Keratinocyte (primary cell): ENCODE measurements around the gene TMEM87A. TPM values are rescaled to one million over a fixed set of nuclear protein-coding genes. Genes with fewer than 3 reads are reported as not detected.

ENCODE experiments used
- DNase-seq: peaks from one replicate; pipeline ENCODE4 v3.0.0-alpha.2; 2011; ENCODE audit warnings: low read depth, missing footprints, low spot score
- FAIRE-seq: peaks from 2 replicates; lab custom pipeline; 2011; peaks lifted over from hg19 to GRCh38; lab: Jason Lieb, UNC
- H2AFZ ChIP-seq: 2 replicates; pipeline ENCODE4 v1.6.0; 2012; ENCODE audit warnings: low read length, control low read depth, inconsistent platforms; ENCODE audit not compliant: control insufficient read depth
- H3K27ac ChIP-seq: 2 replicates; pipeline ENCODE4 v1.5.1; 2011; ENCODE audit warnings: low read length; ENCODE audit not compliant: control insufficient read depth, insufficient read depth
- H3K27me3 ChIP-seq: 3 replicates; pipeline ENCODE4 v1.6.0; 2011; ENCODE audit warnings: low read length; ENCODE audit not compliant: control insufficient read depth, insufficient read depth; ENCODE audit errors: extremely low read depth
- H3K36me3 ChIP-seq, 2 experiments: 2 replicates in 1 of 2; 3 replicates in 1 of 2; pipeline ENCODE4 v1.5.1; 2011; ENCODE audit warnings: low read length in 2 of 2, mild to moderate bottlenecking in 1 of 2; ENCODE audit not compliant: control insufficient read depth in 2 of 2, insufficient read depth in 2 of 2; ENCODE audit errors: extremely low read depth in 1 of 2
- H3K4me1 ChIP-seq: 3 replicates; pipeline ENCODE4 v1.5.1; 2011; ENCODE audit warnings: low read length; ENCODE audit not compliant: control insufficient read depth, insufficient read depth; ENCODE audit errors: extremely low read depth
- H3K4me2 ChIP-seq: 3 replicates; pipeline ENCODE4 v1.6.0; 2011; ENCODE audit warnings: low read depth, low read length; ENCODE audit not compliant: control insufficient read depth, insufficient read depth; ENCODE audit errors: extremely low read depth
- H3K4me3 ChIP-seq, 3 experiments: fragments of 200-600 bp in 1 of 3; sonication (generic) in 1 of 3; 2 replicates in 2 of 3; 3 replicates in 1 of 3; pipeline ENCODE4 v1.5.1; 2011 to 2016; ENCODE audit warnings: low read length in 3 of 3, mild to moderate bottlenecking in 3 of 3, control low read depth in 2 of 3, inconsistent platforms in 1 of 3, low read depth in 1 of 3, mixed read lengths in 1 of 3, mixed run types in 1 of 3, moderate library complexity in 1 of 3; ENCODE audit not compliant: control insufficient read depth in 2 of 3, insufficient read depth in 2 of 3; ENCODE audit errors: extremely low read depth in 1 of 3
- H3K79me2 ChIP-seq: 2 replicates; pipeline ENCODE4 v1.6.0; 2012; ENCODE audit warnings: low read length; ENCODE audit not compliant: control insufficient read depth, insufficient read depth
- H3K9ac ChIP-seq: 3 replicates; pipeline ENCODE4 v1.6.0; 2011; ENCODE audit warnings: low read length; ENCODE audit not compliant: control insufficient read depth, insufficient read depth; ENCODE audit errors: extremely low read depth
- H3K9me1 ChIP-seq: 3 replicates; pipeline ENCODE4 v1.6.0; 2011; ENCODE audit warnings: low read length; ENCODE audit not compliant: control insufficient read depth, insufficient read depth; ENCODE audit errors: extremely low read depth
- H3K9me3 ChIP-seq: 2 replicates; pipeline ENCODE4 v1.5.1; 2012; ENCODE audit warnings: low read depth, low read length; ENCODE audit not compliant: control insufficient read depth
- H4K20me1 ChIP-seq: 3 replicates; pipeline ENCODE4 v1.6.0; 2011; ENCODE audit warnings: low read length; ENCODE audit not compliant: control insufficient read depth, insufficient read depth; ENCODE audit errors: extremely low read depth
- EZH2 ChIP-seq: IDR thresholded peaks from one replicate; pipeline ENCODE4 v1.6.1; 2012; ENCODE audit warnings: inconsistent platforms, mild to moderate bottlenecking, low read length, moderate library complexity
- dilution Hi-C: fragments of 300-500 bp; cut with MboI; formaldehyde crosslinking; loops from one replicate; pipeline ENCODE4 v1.7.0; 2020; ENCODE audit warnings: low sequenced_read_pairs; ENCODE audit not compliant: extremely low pct_ligation_motif_present
- polyA plus RNA-seq, 5 experiments: library from polyadenylated mRNA; depleted of rRNA in 3 of 5; stranded (reverse) in 3 of 5; stranded (forward) in 1 of 5; unstranded in 1 of 5; fragments of >200 nt; gene quantifications; 1 replicate in 1 of 5; 2 replicates in 3 of 5; 3 replicates in 1 of 5; pipeline versions ENCODE4 v1.2.1 to v1.2.3, GENCODE V29; 2011 to 2012; ENCODE audit warnings: missing spikeins in 2 of 5, low read depth in 1 of 5, low replicate concordance in 1 of 5
- TF ChIP-seq, protein P1 (sequence below), 3 experiments: IDR thresholded peaks in 1 of 3; conservative IDR thresholded peaks in 1 of 3; optimal IDR thresholded peaks in 1 of 3; 2 replicates in 2 of 3; 3 replicates in 1 of 3; pipeline versions ENCODE3 to v1.5.1; 2011; ENCODE audit warnings: low read length in 3 of 3, mild to moderate bottlenecking in 3 of 3, moderate library complexity in 2 of 3, control low read depth in 1 of 3, inconsistent platforms in 1 of 3; ENCODE audit not compliant: insufficient read depth in 2 of 3; ENCODE audit errors: extremely low read depth in 1 of 3

The TMEM87A gene
- polyA plus RNA-seq, 1 donor (not counting 4 experiments of a cell fraction or from before 2014, with no cell fraction given) = 43.7 TPM

DNA sequence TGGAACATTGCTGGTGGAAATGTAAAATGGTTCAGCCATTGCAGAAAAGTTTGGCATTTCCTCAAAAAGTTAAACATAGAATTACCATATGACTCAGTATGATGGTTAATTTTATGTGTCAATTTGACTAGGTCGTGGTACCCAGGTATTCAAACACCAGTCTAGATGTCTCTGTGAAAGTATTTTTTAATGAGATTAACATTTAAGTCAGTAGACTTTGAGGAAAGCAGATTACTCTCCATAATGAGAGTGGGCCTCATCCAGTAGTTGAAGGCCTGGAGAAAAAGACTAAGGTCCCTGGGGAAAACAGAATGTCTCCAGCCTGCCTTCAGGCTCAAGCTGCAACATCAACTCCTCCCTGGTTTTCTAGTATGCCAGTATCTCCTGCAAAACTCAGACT lies 42.3 kb upstream of the TMEM87A start:
- TF ChIP-seq, protein P1, sequence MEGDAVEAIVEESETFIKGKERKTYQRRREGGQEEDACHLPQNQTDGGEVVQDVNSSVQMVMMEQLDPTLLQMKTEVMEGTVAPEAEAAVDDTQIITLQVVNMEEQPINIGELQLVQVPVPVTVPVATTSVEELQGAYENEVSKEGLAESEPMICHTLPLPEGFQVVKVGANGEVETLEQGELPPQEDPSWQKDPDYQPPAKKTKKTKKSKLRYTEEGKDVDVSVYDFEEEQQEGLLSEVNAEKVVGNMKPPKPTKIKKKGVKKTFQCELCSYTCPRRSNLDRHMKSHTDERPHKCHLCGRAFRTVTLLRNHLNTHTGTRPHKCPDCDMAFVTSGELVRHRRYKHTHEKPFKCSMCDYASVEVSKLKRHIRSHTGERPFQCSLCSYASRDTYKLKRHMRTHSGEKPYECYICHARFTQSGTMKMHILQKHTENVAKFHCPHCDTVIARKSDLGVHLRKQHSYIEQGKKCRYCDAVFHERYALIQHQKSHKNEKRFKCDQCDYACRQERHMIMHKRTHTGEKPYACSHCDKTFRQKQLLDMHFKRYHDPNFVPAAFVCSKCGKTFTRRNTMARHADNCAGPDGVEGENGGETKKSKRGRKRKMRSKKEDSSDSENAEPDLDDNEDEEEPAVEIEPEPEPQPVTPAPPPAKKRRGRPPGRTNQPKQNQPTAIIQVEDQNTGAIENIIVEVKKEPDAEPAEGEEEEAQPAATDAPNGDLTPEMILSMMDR (optimal IDR thresholded peaks at IDR 0.05 in 1 of 3, IDR thresholded peaks at IDR 0.05 in 1 of 3, conservative IDR thresholded peaks at IDR 0.05 in 1 of 3; ENCODE audit: extremely low read depth in 1 of 3, insufficient read depth in 2 of 3, low read length in 3 of 3) = no peak
- TF ChIP-seq EZH2 = no peak
- H3K79me2 ChIP-seq = no peaks in the 10 kb centered on the region
- no peak overlapping the region for H3K9ac ChIP-seq
- no peak overlapping the region for H2AFZ ChIP-seq
- peaks cover 3 to 11% of the 10 kb centered on the region in 2 experiments for H3K36me3 ChIP-seq
- no peaks in the 10 kb centered on the region for H3K27me3 ChIP-seq
- no peak for FAIRE-seq
- no peaks in the 10 kb centered on the region for H3K9me1 ChIP-seq
- no peak for DNase-seq
- dilution Hi-C loops = no loop called here
- no peak overlapping the region for H3K4me2 ChIP-seq
- H4K20me1 ChIP-seq = no peaks in the 10 kb centered on the region
- H3K4me3 ChIP-seq = no peak overlapping the region
- H3K4me1 ChIP-seq = no peaks in the 10 kb centered on the region
- H3K27ac ChIP-seq = no peak overlapping the region
- no peaks in the 10 kb centered on the region for H3K9me3 ChIP-seq

DNA sequence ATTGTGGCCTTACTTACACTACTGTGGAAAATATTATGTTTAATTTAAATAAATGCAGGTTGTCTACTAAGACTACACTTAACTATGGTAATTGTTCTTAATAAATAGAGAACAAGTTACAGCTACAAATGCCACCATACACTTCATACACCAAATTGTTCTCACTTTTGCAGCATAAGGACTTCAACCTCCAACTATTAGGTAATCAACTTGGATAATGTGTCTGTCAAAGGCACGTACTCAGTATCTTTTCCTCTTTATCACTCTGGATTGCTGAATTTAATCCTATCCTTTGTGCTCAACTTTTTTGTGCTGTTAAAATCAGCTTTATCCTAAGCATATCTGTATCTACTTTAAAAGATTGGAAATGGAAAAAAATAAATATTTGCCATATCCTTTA lies 41.6 kb upstream of the TMEM87A start:
- FAIRE-seq = no peak
- dilution Hi-C loops = no loop called here
- H3K4me3 ChIP-seq = no peak overlapping the region

More for the DNA sequence above, 41.6 kb upstream of the TMEM87A start:
- no peak overlapping the region for H3K27ac ChIP-seq
- H4K20me1 ChIP-seq = no peaks in the 10 kb centered on the region
- H3K27me3 ChIP-seq = no peaks in the 10 kb centered on the region
- no peaks in the 10 kb centered on the region for H3K79me2 ChIP-seq
- H2AFZ ChIP-seq = no peak overlapping the region
- H3K4me2 ChIP-seq = no peak overlapping the region
- no peaks in the 10 kb centered on the region for H3K4me1 ChIP-seq
- no peak overlapping the region for H3K9ac ChIP-seq
- DNase-seq = no peak
- no peaks in the 10 kb centered on the region for H3K9me1 ChIP-seq
- no peaks in the 10 kb centered on the region for H3K9me3 ChIP-seq
- TF ChIP-seq EZH2 = no peak
- TF ChIP-seq, protein P1 (optimal IDR thresholded peaks at IDR 0.05 in 1 of 3, IDR thresholded peaks at IDR 0.05 in 1 of 3, conservative IDR thresholded peaks at IDR 0.05 in 1 of 3; ENCODE audit: extremely low read depth in 1 of 3, insufficient read depth in 2 of 3, low read length in 3 of 3) = no peak
- H3K36me3 ChIP-seq = peaks cover 8 to 11% of the 10 kb centered on the region in 2 experiments
